A673 (cell line): ENCODE data around the gene CCSER1. TPM values are rescaled to one million over a fixed set of nuclear protein-coding genes. Genes with fewer than 3 reads are reported as not detected.

Experiments
- BruUV-seq: library from RNA; stranded (reverse); fragments of 400-500 nt; replicated peaks from 2 replicates; lab custom pipeline; 2021; lab: Mats Ljungman, UMichigan
- CTCF ChIA-PET: fragments of 300-600 bp; sonication (Branson Sonifier 250); formaldehyde crosslinking; loops from one replicate; lab custom pipeline; 2022; ENCODE audit warnings: antibody characterized with exemption; lab: Charles Lee
- POLR2A ChIA-PET: fragments of 300-600 bp; sonication (Branson Sonifier 250); formaldehyde crosslinking; loops from one replicate; lab custom pipeline; 2022; ENCODE audit warnings: antibody characterized with exemption; ENCODE audit not compliant: low non-redundant PET; lab: Charles Lee
- DNase-seq: peaks from one replicate; pipeline ENCODE4 v3.0.0-alpha.2; 2015; ENCODE audit warnings: low spot score
- H3K27ac ChIP-seq: fragments of 200-600 bp; sonication (generic); 2 replicates; pipeline ENCODE4 v1.5.1; 2016; ENCODE audit warnings: mixed run types, low read depth, mild to moderate bottlenecking, mixed read lengths, antibody characterized with exemption, low read length; ENCODE audit not compliant: poor library complexity, severe bottlenecking
- H3K27me3 ChIP-seq: fragments of 200-600 bp; sonication (generic); replicated peaks from 2 replicates; pipeline ENCODE4 v1.6.1; 2017; ENCODE audit warnings: mixed run types, low read depth, mild to moderate bottlenecking, mixed read lengths, antibody characterized with exemption, low read length; ENCODE audit not compliant: insufficient read depth, poor library complexity
- H3K36me3 ChIP-seq: fragments of 200-600 bp; sonication (generic); 2 replicates; pipeline ENCODE4 v1.6.1; 2016; ENCODE audit warnings: mixed run types, mild to moderate bottlenecking, mixed read lengths, antibody characterized with exemption, low read length; ENCODE audit not compliant: insufficient read depth, poor library complexity, severe bottlenecking
- H3K4me1 ChIP-seq: fragments of 200-600 bp; sonication (generic); 2 replicates; pipeline ENCODE4 v1.6.1; 2017; ENCODE audit warnings: mixed run types, mild to moderate bottlenecking, mixed read lengths, antibody characterized with exemption, low read length; ENCODE audit not compliant: insufficient read depth, poor library complexity, severe bottlenecking
- H3K4me3 ChIP-seq: fragments of 200-600 bp; sonication (generic); 2 replicates; pipeline ENCODE4 v1.5.1; 2016; ENCODE audit warnings: low read depth, mixed run types, mild to moderate bottlenecking, mixed read lengths, low read length; ENCODE audit not compliant: poor library complexity, severe bottlenecking
- H3K9me3 ChIP-seq: fragments of 200-600 bp; sonication (generic); 2 replicates; pipeline ENCODE4 v1.6.1; 2016; ENCODE audit warnings: mixed run types, low read depth, mild to moderate bottlenecking, mixed read lengths, antibody characterized with exemption, low read length; ENCODE audit not compliant: poor library complexity, severe bottlenecking
- EZH2 ChIP-seq: fragments of 200-600 bp; sonication (generic); IDR thresholded peaks from 2 replicates; pipeline ENCODE4 v1.6.1; 2017; ENCODE audit warnings: borderline replicate concordance, low read depth, mild to moderate bottlenecking, mixed read lengths, antibody characterized with exemption, low read length; ENCODE audit not compliant: poor library complexity, severe bottlenecking
- intact Hi-C: fragments of 100-400 bp; cut with micrococcal nuclease; formaldehyde crosslinking; loops from one replicate; pipeline ENCODE4 v1.10.0; 2022; ENCODE audit not compliant: unreplicated experiment
- total RNA-seq: library from RNA; stranded (reverse); gene quantifications from 2 replicates; pipeline ENCODE4 v1.2.3, GENCODE V29; 2021
- TF ChIP-seq, protein P1 (sequence below): fragments of 300-800, 200-600 bp; sonication (generic); conservative IDR thresholded peaks from 2 replicates; pipeline ENCODE4 v1.5.1; 2017; ENCODE audit warnings: low read depth, mild to moderate bottlenecking, antibody characterized with exemption, low read length, moderate library complexity, mixed read lengths

CCSER1 gene
- total RNA-seq, 1 experiment from 2014 or later, result not detected

DNA sequence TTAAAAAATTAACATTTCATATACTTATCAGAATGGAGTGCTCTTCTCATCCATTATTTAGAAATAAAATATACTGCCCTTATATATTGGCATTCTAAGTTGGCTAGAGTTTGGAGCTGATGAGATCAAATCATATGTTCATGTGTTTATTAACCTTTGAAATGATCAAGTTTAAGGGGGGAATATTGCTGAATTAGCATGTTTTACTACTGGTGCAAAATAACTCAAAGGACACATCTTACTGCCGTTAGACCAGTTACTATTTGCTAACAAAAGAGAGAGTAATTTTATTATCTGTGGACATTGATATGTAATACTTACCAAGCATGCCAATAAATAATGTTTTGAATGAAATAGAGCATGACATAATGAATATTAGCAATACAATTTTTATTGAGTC lies 901.0 kb downstream of the CCSER1 start:
- no peak for TF ChIP-seq EZH2
- CTCF ChIA-PET, result no interaction called here
- POLR2A ChIA-PET, result no interaction called here
- H3K4me3 ChIP-seq, result no peak overlapping the region
- BruUV-seq, result no TSS peak
- H3K36me3 ChIP-seq, result no peaks in the 10 kb centered on the region
- intact Hi-C loops, result no loop called here
- H3K27ac ChIP-seq, result no peak overlapping the region
- H3K4me1 ChIP-seq, result no peaks in the 10 kb centered on the region
- no peaks in the 10 kb centered on the region for H3K9me3 ChIP-seq
- H3K27me3 ChIP-seq, result no peaks in the 10 kb centered on the region
- DNase-seq, result no peak

DNA sequence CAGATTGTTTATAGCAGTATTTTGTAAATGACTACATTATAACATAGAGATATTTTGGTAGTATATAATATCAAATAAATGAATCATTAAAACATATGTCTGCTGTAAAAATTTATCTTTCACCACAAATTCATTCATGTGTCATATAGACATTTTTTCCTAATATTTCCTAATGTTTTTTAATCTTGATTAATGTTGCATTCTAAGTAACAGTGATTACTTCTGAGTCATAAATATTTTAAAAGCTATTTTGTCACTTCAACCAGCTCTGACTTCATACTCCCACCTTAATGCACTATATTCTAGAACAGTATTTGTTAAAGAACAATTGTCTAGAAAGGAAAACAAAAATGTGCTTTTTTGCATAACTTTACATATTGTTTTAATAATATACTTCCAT lies 904.6 kb downstream of the CCSER1 start:
- DNase-seq, result no peak
- no TSS peak for BruUV-seq
- no peak for TF ChIP-seq EZH2
- TF ChIP-seq, protein P1, sequence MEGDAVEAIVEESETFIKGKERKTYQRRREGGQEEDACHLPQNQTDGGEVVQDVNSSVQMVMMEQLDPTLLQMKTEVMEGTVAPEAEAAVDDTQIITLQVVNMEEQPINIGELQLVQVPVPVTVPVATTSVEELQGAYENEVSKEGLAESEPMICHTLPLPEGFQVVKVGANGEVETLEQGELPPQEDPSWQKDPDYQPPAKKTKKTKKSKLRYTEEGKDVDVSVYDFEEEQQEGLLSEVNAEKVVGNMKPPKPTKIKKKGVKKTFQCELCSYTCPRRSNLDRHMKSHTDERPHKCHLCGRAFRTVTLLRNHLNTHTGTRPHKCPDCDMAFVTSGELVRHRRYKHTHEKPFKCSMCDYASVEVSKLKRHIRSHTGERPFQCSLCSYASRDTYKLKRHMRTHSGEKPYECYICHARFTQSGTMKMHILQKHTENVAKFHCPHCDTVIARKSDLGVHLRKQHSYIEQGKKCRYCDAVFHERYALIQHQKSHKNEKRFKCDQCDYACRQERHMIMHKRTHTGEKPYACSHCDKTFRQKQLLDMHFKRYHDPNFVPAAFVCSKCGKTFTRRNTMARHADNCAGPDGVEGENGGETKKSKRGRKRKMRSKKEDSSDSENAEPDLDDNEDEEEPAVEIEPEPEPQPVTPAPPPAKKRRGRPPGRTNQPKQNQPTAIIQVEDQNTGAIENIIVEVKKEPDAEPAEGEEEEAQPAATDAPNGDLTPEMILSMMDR, result no peak
- CTCF ChIA-PET, result no interaction called here
- no peaks in the 10 kb centered on the region for H3K4me1 ChIP-seq
- intact Hi-C loops, result no loop called here
- H3K27ac ChIP-seq, result no peak overlapping the region
- H3K27me3 ChIP-seq, result no peaks in the 10 kb centered on the region
- no peaks in the 10 kb centered on the region for H3K9me3 ChIP-seq
- POLR2A ChIA-PET, result no interaction called here
- no peaks in the 10 kb centered on the region for H3K36me3 ChIP-seq
- no peak overlapping the region for H3K4me3 ChIP-seq

DNA sequence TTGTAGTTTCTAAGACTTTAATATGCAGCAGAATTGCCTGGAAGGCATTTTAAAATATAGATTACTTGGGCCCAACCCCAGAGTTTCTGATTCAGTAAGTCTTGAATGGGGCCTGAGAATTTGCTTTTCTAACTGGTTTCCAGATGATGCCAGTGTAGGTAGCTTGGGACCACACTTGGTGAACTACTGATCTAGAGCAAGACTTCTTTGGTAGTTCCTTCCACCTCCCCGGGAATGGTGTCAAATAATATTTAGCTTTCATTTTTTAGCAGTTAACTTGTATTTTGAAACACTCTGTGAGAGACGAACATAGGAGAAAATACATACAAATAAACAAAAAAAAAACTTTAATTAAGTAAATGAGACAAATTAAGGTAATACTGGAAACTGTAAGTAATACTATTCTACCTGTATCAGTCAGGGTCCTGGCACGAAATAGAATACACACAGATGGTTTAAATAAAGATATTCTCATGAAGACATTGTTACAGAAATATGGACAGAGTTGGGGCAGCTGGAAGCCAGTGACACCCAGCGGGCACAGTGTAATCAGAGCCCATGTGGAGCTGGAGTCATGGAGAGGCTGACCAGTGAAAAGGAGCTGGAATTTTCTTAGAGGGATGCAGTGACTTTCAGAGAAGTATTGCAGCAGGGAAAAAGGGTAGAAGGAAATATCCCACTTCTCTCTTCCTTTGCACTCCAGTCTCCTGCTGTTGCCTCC lies 905.7 kb downstream of the CCSER1 start:
- Histone ChIP-seq H3K27me3 (no peaks in the 10 kb centered on the region), H3K4me3 (no peak overlapping the region), H3K36me3 (no peaks in the 10 kb centered on the region), H3K27ac (no peak overlapping the region), H3K4me1 (no peaks in the 10 kb centered on the region), H3K9me3 (no peaks in the 10 kb centered on the region)
- BruUV-seq, result no TSS peak
- no peak for DNase-seq
- TF ChIP-seq, protein P1, result no peak
- no peak for TF ChIP-seq EZH2
- POLR2A ChIA-PET, result no interaction called here
- CTCF ChIA-PET, result no interaction called here
- intact Hi-C loops, result no loop called here

DNA sequence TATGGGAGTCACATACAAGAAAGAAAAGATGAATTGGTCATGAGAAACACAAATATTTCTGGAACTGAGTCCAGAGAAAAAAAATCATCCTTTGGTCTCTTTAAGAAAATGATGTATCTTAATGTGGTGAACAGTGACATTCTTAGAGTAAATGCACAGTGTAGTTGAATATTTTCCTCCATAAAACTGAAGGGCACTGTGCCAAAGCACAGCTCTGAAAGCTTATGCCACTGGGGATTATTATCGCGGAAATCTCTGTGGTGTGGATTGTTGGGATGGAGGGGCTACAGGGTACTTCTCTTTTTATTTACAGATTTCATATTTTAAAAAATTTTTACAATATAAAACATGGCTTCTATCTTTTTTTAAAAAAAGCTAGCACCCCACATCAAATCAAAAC lies 908.1 kb downstream of the CCSER1 start:
- intact Hi-C loops, result no loop called here
- Histone ChIP-seq H3K9me3 (no peaks in the 10 kb centered on the region), H3K36me3 (no peaks in the 10 kb centered on the region), H3K27ac (no peak overlapping the region), H3K27me3 (no peaks in the 10 kb centered on the region), H3K4me3 (no peak overlapping the region), H3K4me1 (no peaks in the 10 kb centered on the region)
- DNase-seq, result no peak
- BruUV-seq, result no TSS peak
- CTCF ChIA-PET, result no interaction called here
- POLR2A ChIA-PET, result no interaction called here
- TF ChIP-seq, protein P1, result no peak
- TF ChIP-seq EZH2, result no peak
